SK-N-SH (cell line): ENCODE measurements around the gene EVC2. TPM values are rescaled to one million over a fixed set of nuclear protein-coding genes. Genes with fewer than 3 reads are reported as not detected.

ENCODE experiments used
- CTCF ChIA-PET: fragments of 300-600, 350-600 bp; formaldehyde crosslinking; extraction: SDS; loops from one replicate; lab custom pipeline; 2021; lab: Yijun Ruan, JAX
- POLR2A ChIA-PET: fragments of 350-600 bp; sonication (Branson Sonifier 250); formaldehyde crosslinking; extraction: SDS; loops from one replicate; lab custom pipeline; 2020; ENCODE audit warnings: antibody characterized with exemption, inconsistent platforms; lab: Yijun Ruan, JAX
- DNase-seq: peaks from one replicate; pipeline ENCODE4 v3.0.0; 2012
- H2AFZ ChIP-seq: fragments of 200-600 bp; sonication (generic); 2 replicates; pipeline ENCODE4 v1.8.1; 2016; ENCODE audit warnings: antibody characterized with exemption, mild to moderate bottlenecking, low read depth
- H3F3A ChIP-seq: fragments of 200-600 bp; sonication (generic); replicated peaks from 2 replicates; pipeline ENCODE3; 2016; ENCODE audit warnings: antibody characterized with exemption, mild to moderate bottlenecking; ENCODE audit not compliant: insufficient read depth
- H3K27ac ChIP-seq, 2 experiments: fragments of 200-500 bp in 1 of 2; fragments of 200-600 bp in 1 of 2; sonication (Bioruptor generic) in 1 of 2; sonication (generic), shearing (Covaris generic) in 1 of 2; 2 replicates each; pipeline versions ENCODE4 v1.5.1 to v1.6.1; 2014 to 2016; ENCODE audit warnings: low read depth in 2 of 2, inconsistent platforms in 1 of 2, low read length in 1 of 2, mild to moderate bottlenecking in 1 of 2, mixed read lengths in 1 of 2
- H3K27me3 ChIP-seq: fragments of 200-600 bp; sonication (generic), shearing (Covaris generic); 2 replicates; pipeline ENCODE4 v1.6.1; 2016; ENCODE audit warnings: mixed run types; ENCODE audit not compliant: insufficient read depth
- H3K36me3 ChIP-seq, 2 experiments: fragments of 200-500 bp in 1 of 2; fragments of 200-600 bp in 1 of 2; sonication (Bioruptor generic) in 1 of 2; sonication (generic) in 1 of 2; replicated peaks in 1 of 2; 2 replicates each; pipeline versions ENCODE3 to v1.5.1; 2014 to 2016; ENCODE audit warnings: low read length in 1 of 2, mild to moderate bottlenecking in 1 of 2; ENCODE audit not compliant: insufficient read depth in 2 of 2, control insufficient read depth in 1 of 2
- H3K4me1 ChIP-seq, 2 experiments: fragments of 200-500 bp in 1 of 2; fragments of 200-600 bp in 1 of 2; sonication (Bioruptor generic) in 1 of 2; sonication (generic), shearing (Covaris generic) in 1 of 2; 2 replicates each; pipeline versions ENCODE4 v1.5.1 to v1.6.1; 2014 to 2016; ENCODE audit warnings: low read depth in 1 of 2, low read length in 1 of 2, mixed run types in 1 of 2; ENCODE audit not compliant: insufficient read depth in 2 of 2, control insufficient read depth in 1 of 2
- H3K4me2 ChIP-seq: fragments of 200-600 bp; sonication (generic), shearing (Covaris generic); 2 replicates; pipeline ENCODE4 v1.6.1; 2017; ENCODE audit warnings: mixed run types
- H3K4me3 ChIP-seq, 2 experiments: fragments of 200-500 bp in 1 of 2; fragments of 200-600 bp in 1 of 2; sonication (Bioruptor generic) in 1 of 2; sonication (generic), shearing (Covaris generic) in 1 of 2; 2 replicates each; pipeline versions ENCODE4 v1.5.1 to v1.8.1; 2014 to 2016; ENCODE audit warnings: low read depth in 2 of 2, inconsistent platforms in 1 of 2, low read length in 1 of 2, mild to moderate bottlenecking in 1 of 2, mixed read lengths in 1 of 2, moderate library complexity in 1 of 2
- H3K79me2 ChIP-seq: fragments of 200-600 bp; sonication (generic); 2 replicates; pipeline ENCODE4 v1.8.1; 2017; ENCODE audit warnings: mild to moderate bottlenecking; ENCODE audit not compliant: insufficient read depth
- H3K9ac ChIP-seq: fragments of 200-600 bp; sonication (generic); 2 replicates; pipeline ENCODE4 v1.6.1; 2017; ENCODE audit warnings: mixed run types
- H3K9me2 ChIP-seq: fragments of 200-600 bp; sonication (generic); 2 replicates; pipeline ENCODE4 v1.6.1; 2017; ENCODE audit warnings: mixed run types
- H3K9me3 ChIP-seq: fragments of 200-600 bp; sonication (generic); 2 replicates; pipeline ENCODE4 v1.6.1; 2017; ENCODE audit warnings: mixed run types, mild to moderate bottlenecking, moderate library complexity
- H4K20me1 ChIP-seq: fragments of 200-600 bp; sonication (generic); 2 replicates; pipeline ENCODE4 v1.6.1; 2017; ENCODE audit warnings: mild to moderate bottlenecking, mixed run types; ENCODE audit not compliant: insufficient read depth
- CHD2 ChIP-seq: fragments of 150-350 bp; IDR thresholded peaks from 2 replicates; pipeline ENCODE4 v1.6.1; 2018; ENCODE audit warnings: low read length; ENCODE audit not compliant: partially characterized antibody
- EZH2phosphoT487 ChIP-seq: fragments of 200-600 bp; sonication (generic); IDR thresholded peaks from 2 replicates; pipeline ENCODE4 v1.6.1; 2017; ENCODE audit warnings: low read depth, mixed run types, mild to moderate bottlenecking, antibody characterized with exemption, moderate library complexity, borderline replicate concordance
- FOXM1 ChIP-seq: IDR thresholded peaks from 2 replicates; pipeline ENCODE4 v1.4.0; 2012; ENCODE audit warnings: low read depth, mild to moderate bottlenecking
- GABPA ChIP-seq: IDR thresholded peaks from 2 replicates; pipeline ENCODE4 v1.4.0; 2012; ENCODE audit warnings: low read depth, mild to moderate bottlenecking
- JUND ChIP-seq: IDR thresholded peaks from 2 replicates; pipeline ENCODE4 v1.4.0; 2012
- MXI1 ChIP-seq: IDR thresholded peaks from 2 replicates; pipeline ENCODE4 v1.6.1; 2012; ENCODE audit warnings: mild to moderate bottlenecking, low read depth, low read length, improper control_type of control experiment
- NRF1 ChIP-seq: IDR thresholded peaks from 2 replicates; pipeline ENCODE4 v1.6.1; 2012; ENCODE audit warnings: low read depth, mild to moderate bottlenecking, low read length
- RAD21 ChIP-seq: IDR thresholded peaks from 2 replicates; pipeline ENCODE4 v1.6.1; 2012; ENCODE audit warnings: mild to moderate bottlenecking, low read length
- RXRA ChIP-seq: IDR thresholded peaks from 2 replicates; pipeline ENCODE4 v1.4.0; 2012; ENCODE audit warnings: low read depth, mild to moderate bottlenecking, borderline replicate concordance
- SIN3A ChIP-seq: IDR thresholded peaks from 2 replicates; pipeline ENCODE4 v1.6.1; 2012; ENCODE audit warnings: low read depth, mild to moderate bottlenecking, low read length, moderate library complexity, borderline replicate concordance
- SMC3 ChIP-seq: IDR thresholded peaks from 2 replicates; pipeline ENCODE4 v1.6.1; 2012; ENCODE audit warnings: low read depth, low read length, improper control_type of control experiment
- TAF1 ChIP-seq: IDR thresholded peaks from 2 replicates; pipeline ENCODE4 v1.6.1; 2012; ENCODE audit warnings: low read depth, mild to moderate bottlenecking, low read length, moderate library complexity, borderline replicate concordance
- YY1 ChIP-seq: IDR thresholded peaks from 2 replicates; pipeline ENCODE4 v1.4.0; 2012; ENCODE audit warnings: low read depth, mild to moderate bottlenecking
- WGBS: methylation state at CpG from one replicate; pipeline ENCODE4 v1.1.6; 2017; ENCODE audit warnings: low lambda C conversion rate; 5-methylcytosine and 5-hydroxymethylcytosine counted together
- polyA plus RNA-seq, 3 experiments: library from polyadenylated mRNA; depleted of rRNA; stranded (reverse); fragments of >200 nt; gene quantifications; 2 replicates each; pipeline ENCODE4 v1.2.3, GENCODE V29; 2012
- TF ChIP-seq, protein P1 (sequence below): IDR thresholded peaks from 2 replicates; pipeline ENCODE4 v1.4.0; 2012; ENCODE audit warnings: low read depth
- TF ChIP-seq, protein P2 (sequence below): fragments of 200-600 bp; sonication (generic); IDR thresholded peaks from 2 replicates; pipeline ENCODE4 v1.6.1; 2017; ENCODE audit warnings: antibody characterized with exemption, mild to moderate bottlenecking, moderate library complexity
- TF ChIP-seq, protein P3 (sequence below): IDR thresholded peaks from 2 replicates; pipeline ENCODE4; 2012
- TF ChIP-seq, protein P4 (sequence below): IDR thresholded peaks from 2 replicates; pipeline ENCODE4 v1.6.1; 2012; ENCODE audit warnings: mild to moderate bottlenecking, low read depth, low read length, moderate library complexity

The EVC2 gene
- polyA plus RNA-seq, 1 of the 3 experiments (the other 2 are of a cell fraction): not detected

DNA sequence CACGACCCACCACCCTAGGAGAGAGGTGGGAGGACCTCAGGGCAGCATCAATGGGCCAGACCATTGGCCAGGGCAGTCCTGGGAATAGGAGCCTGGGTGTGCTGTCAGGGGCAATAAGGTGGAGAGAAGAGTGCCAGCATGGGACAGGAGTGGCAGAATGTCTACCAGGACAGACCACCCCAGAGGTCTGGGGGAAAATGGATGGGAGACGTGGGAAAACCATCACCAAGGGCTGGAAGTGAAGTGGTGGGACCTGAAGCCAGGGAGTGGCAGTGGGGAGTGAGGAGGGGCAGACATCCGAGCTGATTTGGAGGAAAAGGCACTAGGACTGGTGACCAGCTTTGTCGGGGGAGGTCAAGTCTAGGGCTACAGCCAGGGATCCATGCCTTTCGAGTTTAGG is 993 bp downstream of the EVC2 start:
- Histone ChIP-seq H3K27me3 (no peaks in the 10 kb centered on the region), H3K27ac (no peak overlapping the region), H3K36me3 (no peaks in the 10 kb centered on the region), H2AFZ (no peak overlapping the region), H3K4me1 (peaks cover 3 to 24% of the 10 kb centered on the region in 2 experiments; a peak in 1 of 4 replicates), H3K79me2 (peaks cover 10% of the 10 kb centered on the region; the same call in 1 of the 2 replicates), H3F3A (no peaks in the 10 kb centered on the region), H3K9ac (no peak overlapping the region), H4K20me1 (no peaks in the 10 kb centered on the region), H3K4me2 (no peak overlapping the region), H3K4me3 (no peak overlapping the region), H3K9me2 (no peaks in the 10 kb centered on the region), H3K9me3 (no peaks in the 10 kb centered on the region)
- WGBS: 41% methylated on average over 5 of the region's 5 CpGs
- TF ChIP-seq SIN3A (no peak), RXRA (no peak), EZH2phosphoT487 (no peak), MXI1 (no peak), SMC3 (no peak), FOXM1 (no peak), CHD2 (no peak), YY1 (no peak), TAF1 (no peak), RAD21 (no peak), GABPA (no peak), JUND (no peak), NRF1 (no peak)
- TF ChIP-seq, protein P1, sequence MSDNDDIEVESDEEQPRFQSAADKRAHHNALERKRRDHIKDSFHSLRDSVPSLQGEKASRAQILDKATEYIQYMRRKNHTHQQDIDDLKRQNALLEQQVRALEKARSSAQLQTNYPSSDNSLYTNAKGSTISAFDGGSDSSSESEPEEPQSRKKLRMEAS: no peak
- TF ChIP-seq, protein P2, sequence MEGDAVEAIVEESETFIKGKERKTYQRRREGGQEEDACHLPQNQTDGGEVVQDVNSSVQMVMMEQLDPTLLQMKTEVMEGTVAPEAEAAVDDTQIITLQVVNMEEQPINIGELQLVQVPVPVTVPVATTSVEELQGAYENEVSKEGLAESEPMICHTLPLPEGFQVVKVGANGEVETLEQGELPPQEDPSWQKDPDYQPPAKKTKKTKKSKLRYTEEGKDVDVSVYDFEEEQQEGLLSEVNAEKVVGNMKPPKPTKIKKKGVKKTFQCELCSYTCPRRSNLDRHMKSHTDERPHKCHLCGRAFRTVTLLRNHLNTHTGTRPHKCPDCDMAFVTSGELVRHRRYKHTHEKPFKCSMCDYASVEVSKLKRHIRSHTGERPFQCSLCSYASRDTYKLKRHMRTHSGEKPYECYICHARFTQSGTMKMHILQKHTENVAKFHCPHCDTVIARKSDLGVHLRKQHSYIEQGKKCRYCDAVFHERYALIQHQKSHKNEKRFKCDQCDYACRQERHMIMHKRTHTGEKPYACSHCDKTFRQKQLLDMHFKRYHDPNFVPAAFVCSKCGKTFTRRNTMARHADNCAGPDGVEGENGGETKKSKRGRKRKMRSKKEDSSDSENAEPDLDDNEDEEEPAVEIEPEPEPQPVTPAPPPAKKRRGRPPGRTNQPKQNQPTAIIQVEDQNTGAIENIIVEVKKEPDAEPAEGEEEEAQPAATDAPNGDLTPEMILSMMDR: no peak
- TF ChIP-seq, protein P3, sequence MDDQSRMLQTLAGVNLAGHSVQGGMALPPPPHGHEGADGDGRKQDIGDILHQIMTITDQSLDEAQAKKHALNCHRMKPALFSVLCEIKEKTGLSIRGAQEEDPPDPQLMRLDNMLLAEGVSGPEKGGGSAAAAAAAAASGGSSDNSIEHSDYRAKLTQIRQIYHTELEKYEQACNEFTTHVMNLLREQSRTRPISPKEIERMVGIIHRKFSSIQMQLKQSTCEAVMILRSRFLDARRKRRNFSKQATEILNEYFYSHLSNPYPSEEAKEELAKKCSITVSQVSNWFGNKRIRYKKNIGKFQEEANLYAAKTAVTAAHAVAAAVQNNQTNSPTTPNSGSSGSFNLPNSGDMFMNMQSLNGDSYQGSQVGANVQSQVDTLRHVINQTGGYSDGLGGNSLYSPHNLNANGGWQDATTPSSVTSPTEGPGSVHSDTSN: no peak
- TF ChIP-seq, protein P4, sequence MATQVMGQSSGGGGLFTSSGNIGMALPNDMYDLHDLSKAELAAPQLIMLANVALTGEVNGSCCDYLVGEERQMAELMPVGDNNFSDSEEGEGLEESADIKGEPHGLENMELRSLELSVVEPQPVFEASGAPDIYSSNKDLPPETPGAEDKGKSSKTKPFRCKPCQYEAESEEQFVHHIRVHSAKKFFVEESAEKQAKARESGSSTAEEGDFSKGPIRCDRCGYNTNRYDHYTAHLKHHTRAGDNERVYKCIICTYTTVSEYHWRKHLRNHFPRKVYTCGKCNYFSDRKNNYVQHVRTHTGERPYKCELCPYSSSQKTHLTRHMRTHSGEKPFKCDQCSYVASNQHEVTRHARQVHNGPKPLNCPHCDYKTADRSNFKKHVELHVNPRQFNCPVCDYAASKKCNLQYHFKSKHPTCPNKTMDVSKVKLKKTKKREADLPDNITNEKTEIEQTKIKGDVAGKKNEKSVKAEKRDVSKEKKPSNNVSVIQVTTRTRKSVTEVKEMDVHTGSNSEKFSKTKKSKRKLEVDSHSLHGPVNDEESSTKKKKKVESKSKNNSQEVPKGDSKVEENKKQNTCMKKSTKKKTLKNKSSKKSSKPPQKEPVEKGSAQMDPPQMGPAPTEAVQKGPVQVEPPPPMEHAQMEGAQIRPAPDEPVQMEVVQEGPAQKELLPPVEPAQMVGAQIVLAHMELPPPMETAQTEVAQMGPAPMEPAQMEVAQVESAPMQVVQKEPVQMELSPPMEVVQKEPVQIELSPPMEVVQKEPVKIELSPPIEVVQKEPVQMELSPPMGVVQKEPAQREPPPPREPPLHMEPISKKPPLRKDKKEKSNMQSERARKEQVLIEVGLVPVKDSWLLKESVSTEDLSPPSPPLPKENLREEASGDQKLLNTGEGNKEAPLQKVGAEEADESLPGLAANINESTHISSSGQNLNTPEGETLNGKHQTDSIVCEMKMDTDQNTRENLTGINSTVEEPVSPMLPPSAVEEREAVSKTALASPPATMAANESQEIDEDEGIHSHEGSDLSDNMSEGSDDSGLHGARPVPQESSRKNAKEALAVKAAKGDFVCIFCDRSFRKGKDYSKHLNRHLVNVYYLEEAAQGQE: no peak
- CTCF ChIA-PET: interaction anchor here (1.2 kb wide), 1 partner anchor 307 kb away, joined by 7 read pairs; no protein-coding TSS in a partner anchor
- no peak for DNase-seq
- POLR2A ChIA-PET: no interaction called here
